OCI-M2 (cell line): ENCODE data around the gene ZNF784.

Experiments used
- DNase-seq: peaks from one replicate; lab custom pipeline; 2025; ENCODE audit not compliant: unreplicated experiment; lab: John Stamatoyannopoulos, UW

ZNF784 gene

DNA sequence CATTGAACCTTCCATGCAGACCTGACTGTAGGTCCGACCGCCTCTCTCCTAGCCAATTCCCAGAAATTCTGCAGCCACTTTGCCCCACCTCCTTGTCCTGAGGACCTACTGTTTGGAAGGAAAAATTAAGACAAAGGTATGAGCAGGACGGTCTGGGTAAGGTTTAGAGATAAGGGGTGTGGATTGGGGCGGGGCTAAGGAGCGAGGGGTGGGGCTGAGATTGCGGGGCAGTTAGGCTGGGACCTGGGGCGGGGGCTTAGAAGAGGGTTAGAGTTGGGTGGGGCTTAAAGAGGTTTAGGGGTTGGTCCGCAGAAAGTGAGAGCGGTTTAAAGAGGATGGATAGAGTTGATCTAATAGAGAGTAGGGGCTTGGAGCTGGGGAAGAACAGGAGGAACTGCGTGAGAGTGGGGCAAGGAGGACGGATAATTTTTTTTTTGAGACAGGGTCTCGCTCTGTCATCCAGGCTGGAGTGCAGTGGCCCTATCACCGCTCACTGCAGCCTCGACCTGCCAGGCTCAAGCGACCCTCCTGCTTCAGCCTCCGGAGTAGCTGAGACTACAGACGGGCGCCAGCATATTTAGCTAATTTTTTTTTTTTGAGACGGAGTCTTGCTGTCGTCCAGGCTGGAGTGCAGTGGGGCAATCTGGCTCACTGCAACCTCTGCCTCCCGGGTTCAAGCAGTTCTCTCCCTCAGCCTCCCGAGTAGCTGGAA is 20.6 kb downstream of the ZNF784 start:
- no peak for DNase-seq

DNA sequence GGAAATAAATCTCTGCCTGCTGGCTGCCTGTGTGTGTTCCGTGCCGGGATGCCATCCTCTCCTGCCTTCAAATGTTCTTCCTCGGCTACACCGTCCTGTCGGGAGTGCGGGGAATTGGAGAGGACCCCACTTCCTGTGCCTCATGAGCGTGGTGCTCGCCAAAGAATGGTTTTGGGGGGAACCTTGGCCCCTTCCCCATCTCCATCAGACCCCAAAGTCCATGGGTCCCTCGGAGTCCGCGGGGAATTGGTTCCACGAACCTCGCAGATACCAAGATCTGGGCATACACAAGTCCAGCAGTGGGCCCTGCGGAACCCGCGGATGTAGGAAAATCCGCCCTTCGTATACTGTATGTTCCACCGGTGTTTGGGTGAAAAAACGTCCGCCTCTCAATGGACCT is 21.3 kb downstream of the ZNF784 start:
- no peak for DNase-seq

DNA sequence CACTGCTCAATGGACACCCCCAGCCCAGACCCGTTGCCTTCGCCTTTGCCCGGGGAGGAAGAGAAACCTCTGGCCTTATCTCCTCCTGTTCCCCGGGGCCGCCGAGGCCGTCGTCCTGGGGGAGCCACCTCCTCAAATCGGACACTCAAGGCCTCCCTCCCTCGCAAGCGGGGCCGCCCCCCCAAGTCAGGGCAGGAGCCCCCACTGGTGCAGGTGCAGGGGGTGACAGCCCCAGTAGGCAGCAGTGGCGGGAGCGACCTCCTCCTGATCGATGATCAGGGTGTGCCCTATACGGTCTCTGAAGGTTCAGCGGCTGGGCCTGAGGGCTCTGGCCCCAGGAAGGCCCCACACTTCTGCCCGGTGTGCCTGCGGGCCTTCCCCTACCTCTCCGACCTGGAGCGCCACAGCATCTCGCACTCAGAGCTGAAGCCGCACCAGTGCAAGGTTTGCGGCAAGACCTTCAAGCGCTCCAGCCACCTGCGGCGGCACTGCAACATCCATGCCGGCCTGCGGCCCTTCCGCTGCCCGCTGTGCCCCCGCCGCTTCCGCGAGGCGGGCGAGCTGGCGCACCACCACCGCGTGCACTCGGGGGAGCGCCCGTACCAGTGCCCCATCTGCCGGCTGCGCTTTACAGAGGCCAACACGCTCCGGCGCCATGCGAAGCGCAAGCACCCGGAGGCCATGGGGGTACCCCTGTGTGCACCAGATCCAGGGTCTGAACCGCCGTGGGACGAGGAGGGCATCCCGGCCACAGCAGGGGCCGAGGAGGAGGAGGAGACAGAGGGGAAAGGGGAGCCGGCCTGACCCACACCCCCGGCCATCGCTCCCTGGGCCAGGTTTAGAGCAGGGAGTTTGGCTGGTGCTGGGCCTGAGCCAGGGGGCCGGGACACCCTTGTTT is 22.0 kb downstream of the ZNF784 start:
- no peak for DNase-seq

DNA sequence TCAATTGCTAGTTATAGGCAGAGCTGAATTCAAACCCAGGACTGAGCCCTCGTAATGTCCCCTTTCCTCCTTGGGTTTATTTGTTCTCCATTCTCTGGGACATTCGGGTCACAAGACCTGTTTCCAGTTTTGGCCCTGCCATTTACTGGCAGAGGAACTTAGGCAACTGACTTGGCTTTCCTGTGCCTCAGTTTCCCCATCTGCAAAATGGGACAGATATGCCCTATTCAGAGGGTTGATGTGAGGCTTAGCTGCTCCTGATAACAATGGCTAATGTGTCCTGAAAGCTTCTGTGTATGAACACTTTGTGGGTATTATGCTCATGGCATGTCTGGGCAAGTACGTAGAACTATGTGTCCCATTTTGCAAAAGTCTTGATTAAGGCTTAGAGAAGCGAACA is 23.3 kb downstream of the ZNF784 start:
- no peak for DNase-seq

DNA sequence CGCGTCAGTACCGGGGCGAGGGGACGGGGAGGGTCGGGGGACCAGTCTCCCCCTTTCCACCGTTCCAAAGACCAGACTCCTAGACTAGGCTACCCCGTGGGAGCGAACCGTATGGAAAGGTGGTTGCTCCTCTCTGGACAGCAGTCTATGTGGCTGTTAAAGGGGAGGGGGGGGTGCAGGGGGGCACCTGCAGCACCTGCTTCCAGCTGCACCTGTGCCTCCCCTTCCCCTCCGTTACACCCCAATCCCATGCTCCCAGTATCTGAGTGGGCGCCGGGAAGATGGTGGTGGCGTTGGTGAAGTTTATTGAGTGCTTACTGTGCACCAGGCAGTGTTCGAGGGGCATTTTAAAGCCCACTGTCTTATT is 23.7 kb downstream of the ZNF784 start:
- DNase-seq, result no peak

DNA sequence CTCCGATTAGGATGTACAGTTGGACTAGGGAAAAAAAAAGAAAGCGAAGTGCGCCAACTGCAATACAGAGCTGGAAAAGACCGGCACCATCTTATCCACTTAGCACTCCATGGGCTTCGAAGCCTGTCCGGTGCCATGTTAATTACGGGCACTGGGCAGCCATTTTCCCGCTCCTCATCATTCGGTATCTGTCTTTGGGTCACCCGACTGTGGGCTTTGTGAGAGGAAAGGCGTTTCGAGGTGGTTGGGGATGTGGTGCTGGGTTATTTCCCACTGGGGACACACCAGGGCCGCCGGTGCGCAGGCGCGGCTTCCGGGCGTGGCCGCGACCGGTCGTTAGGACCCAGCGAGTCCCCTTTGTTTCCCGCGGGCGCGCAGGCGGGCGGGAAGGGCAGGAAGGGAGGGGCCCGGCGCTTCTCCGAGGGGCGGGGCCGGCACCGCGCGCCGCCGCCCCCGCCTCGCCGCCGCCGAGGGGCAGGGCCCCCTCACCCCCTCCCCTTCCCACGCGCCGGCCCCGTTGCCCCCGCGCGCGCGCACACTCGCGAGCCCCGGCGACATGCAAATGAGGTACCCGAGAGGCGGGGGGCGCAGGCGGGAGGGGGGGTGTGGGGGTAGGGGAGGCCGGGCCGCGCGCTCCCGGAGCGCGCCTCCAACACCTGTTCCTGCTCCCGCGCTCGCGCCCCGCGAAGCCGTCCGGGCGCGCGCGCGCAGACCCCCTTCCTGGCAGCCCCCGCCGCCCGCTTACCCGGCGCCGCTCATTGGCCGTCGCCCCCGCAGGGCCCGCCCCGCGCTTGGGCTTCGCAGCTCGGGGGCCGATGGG is 24.3 kb downstream of the ZNF784 start, which contains the start of gene ZNF524:
Gene ZNF524 (plus strand): TSS at position 447 of the 820 bp plus-strand sequence. CDS start 1,825 bp downstream, outside the sequence.
- peak; percentile 97 for DNase-seq

DNA sequence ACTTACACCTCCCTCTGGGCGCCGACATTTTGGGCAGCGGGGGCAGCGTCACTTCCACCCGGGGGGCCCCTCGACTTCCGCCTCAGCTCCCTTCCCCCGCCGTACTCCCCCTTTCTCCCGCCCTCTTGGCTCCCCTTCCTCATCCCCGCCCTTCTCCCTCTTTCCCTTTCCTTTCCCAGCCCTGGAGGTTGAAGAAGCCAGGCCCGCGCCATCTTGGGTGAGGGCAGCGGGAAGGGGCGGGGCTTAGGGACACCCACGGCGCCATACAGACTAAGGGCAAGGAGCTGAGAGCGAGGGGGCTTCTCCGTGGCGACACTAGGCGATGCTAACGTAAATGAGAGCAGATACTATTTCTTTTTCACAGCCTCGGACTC is 24.9 kb downstream of the ZNF784 start, which contains the start of gene FIZ1:
Gene FIZ1 (minus strand): TSS at position 50 of the 374 bp plus-strand sequence. CDS start 1,652 bp downstream, outside the sequence.
- peak; percentile 97 for DNase-seq

DNA sequence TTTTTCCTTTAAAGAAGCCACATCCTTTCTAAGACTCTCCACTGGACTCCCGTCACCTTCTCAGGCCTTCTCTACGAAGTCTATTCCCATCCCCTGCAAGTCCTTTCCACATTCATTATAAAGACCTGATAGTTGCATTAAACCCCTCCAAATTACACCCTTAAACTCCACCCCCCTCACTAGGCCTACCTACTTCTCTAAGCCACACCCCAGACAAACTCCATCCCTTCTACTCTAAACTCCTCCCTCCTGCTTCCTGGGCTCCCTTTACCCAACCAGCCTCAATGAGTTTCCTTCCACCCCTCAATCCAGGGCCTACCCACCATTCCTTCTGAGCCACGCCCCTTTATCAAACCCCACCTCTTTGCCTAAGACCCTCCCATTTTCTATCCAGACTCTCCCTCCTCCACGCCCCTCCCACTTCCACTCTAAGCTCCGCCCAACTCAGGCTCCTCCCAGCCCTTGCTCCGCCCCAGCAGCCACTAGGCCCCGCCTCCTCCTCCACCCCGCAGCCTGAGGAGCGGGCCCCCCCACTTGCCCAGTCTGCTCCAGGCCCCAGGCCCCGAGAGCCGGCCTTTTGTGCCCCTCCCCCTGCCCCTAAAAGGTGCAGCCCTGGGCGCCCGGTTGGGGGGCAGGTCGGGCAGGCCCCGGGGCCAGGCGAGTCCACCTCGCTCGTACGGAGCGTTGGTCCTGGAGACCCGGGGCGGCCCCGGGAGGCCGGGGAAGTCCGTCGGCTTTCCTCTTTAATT is 25.5 kb downstream of the ZNF784 start:
- DNase-seq, result peak; percentile 86

DNA sequence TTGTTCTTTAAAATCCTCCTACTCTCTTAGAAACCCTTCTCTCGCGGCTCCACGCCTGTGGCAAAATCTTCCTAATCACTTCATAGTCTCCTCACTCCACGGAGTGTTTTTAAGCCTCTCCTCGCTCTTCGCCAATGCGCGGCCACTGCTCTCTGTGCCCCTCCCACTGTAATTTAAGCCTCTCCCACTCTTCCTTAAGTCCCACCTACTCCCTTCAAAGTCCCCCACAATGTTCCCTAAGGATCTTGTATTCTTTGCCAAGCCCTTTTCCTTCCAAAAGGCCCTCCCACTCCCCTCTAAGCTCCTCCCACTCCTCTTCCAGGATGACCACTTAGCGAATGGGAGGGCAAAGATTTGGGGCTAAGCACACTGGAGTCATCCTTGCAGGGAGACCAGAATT is 26.3 kb downstream of the ZNF784 start:
- DNase-seq, result no peak

DNA sequence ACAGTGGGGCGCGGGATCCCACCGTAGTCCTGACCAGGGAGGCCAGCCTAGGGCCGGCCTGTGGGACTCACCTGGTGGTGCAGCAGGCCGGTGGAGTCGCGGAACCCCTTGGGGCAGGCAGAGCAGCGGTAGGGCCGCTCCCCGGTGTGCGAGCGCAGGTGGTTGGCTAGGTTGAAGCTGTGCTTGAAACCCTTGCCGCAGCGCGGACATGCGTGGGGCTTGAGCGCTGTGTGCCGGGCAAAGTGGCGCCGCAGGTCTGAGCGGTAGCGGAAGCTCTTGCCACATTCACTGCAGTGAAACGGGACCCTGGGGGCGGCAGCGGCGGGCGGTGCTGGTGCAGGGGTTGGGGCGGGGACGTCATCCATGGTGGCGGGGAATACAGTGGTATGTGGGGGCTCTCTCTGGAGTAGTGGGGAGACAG is 26.9 kb downstream of the ZNF784 start:
- no peak for DNase-seq

DNA sequence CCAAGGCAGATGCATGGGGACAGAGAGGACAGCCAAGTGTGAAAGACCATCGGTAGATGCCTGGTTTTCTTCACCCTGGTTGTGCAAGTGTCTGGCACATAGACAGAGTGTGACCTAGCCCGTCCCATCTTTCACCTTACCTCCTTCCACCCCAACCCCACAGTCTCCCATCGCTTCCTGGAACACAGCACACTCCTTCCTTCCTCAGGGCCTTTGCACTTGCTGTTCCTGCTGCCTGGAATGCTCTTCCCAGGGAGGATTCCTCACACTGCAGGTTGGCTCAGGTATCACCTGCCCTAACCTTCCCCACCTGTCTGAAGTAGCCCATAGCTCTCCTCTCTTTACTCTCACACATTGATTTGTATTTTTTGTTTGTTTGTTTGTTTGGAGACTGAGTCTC is 28.1 kb downstream of the ZNF784 start:
- no peak for DNase-seq

DNA sequence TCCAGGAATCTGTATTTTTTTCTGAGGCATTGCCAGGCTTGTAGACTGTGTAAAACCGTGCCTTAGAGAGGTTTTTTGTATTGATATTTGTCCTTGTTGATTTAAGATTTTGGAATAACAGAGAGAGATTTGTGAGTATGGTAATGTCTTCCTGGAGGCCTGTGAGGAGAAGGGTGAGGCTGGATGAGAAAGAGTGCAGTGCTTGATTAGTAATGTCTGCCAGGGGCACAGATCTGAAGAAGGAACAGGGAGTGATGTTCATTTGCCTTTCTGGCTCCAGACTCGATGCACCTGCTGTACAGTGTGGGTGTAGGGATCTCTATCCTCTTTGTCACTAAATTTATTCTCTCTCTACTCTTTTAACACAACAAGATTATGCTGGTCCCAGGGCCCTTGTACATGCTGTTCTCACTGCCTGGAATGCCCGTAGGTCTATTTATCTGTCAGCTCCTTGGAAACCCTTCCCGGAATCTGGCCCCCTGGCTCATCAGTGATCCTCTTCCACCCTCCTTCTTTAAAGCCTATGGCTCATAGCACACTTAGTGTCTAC is 29.3 kb downstream of the ZNF784 start:
- DNase-seq, result no peak

DNA sequence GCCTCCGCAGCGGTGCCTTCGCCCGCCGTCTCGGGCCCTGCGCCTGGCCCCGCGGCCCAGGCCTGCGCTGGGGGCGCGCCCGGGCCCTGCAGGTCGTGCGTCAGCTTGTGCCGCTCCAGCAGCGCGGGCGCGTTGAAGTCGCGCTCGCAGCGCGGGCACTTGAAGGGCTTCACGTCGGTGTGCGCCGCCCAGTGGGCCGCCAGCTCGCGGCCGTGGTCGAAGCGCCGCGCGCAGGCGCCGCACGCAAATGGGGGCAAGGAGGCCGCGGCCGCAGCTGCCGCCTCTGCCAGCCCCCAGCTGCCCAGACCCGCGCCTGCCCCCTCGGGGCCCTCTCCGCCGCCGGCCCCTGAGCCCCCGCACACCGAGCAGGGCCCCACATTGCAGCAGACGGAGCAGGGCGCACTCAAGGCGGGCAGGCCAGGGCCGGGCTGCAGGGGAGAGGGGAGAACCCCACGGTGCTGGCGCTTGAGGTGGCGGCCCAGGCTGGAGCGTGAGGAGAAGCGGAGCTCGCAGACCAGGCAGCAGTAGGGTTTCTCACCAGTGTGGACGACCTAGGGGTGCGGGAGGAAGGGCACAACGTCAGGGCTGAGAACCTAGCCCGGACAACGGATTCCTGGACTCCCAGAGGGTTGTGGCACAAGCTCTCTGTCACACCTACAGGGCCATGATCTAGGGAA is 31.1 kb downstream of the ZNF784 start:
- no peak for DNase-seq

DNA sequence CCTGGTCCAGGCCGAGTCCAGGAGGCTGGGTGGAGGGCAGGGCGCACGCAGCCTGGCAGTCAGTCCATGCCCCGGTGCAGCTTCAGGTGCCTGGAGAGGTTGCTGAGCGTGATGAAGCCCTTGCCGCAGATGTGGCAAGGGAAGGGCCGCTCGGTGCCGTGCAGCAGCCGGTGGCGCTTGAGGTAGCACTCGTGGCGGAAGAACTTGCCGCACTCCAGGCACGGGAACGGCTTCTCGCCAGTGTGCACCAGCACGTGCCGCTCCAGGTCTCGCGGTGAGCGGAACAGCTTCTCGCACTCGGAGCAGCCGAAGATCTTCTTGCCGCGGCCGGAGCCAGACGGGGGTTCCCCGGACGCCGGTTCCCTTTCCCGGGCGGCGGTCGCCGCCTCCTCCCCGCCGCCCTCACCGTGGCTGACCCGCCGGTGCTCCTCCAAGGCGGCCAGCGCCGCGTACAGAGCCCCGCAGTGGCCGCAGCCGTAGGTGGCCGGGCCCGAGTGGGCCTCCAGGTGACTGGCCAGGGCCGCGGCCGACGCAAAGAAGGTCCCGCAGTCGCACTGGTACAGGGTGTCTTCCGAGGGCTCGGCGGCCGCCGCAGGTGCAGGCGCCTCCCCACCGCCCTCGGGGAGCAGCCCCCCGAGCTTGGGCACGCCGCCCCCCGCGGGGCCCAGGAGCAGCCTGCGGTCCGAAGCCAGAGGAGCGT is 31.8 kb downstream of the ZNF784 start:
- DNase-seq, result no peak

DNA sequence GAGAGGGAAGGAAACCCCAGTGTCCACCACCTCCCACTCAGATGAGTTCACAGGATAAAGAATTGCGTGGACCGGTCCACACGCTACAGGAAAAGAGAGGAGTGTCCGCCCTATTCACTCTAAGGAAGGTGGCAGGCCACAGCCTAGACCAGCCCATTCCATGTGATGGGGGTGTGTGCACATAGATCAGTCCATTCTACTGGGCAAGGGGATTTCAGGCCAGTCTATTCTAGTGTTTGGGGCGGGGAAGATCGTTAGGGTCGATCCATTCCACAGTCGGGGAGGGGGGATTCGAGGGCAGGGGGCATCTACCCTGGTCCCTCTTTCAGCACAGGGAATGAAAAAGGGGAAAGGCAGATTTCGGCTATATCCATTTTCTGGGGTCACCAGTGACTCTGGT is 32.8 kb downstream of the ZNF784 start:
- no peak for DNase-seq

DNA sequence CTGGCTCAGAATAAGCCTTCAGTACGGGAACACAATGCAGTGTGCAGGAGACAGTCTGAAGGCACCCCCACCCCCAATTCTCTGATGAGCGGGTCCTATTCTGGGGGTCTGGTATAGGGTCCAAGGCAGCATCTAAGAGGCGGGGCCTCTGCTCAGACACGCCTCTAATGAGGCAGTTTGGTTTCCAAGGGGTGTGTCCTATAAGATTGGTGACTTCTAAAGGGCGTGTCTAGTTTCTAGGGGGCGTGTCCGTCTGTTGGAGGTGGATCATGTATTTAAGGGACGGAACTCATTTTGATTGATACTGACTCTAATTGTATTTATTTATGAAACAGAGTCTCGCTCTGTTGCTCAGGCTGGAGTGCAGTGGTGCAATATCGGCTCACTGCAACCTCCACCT is 33.7 kb downstream of the ZNF784 start:
- DNase-seq, result no peak

DNA sequence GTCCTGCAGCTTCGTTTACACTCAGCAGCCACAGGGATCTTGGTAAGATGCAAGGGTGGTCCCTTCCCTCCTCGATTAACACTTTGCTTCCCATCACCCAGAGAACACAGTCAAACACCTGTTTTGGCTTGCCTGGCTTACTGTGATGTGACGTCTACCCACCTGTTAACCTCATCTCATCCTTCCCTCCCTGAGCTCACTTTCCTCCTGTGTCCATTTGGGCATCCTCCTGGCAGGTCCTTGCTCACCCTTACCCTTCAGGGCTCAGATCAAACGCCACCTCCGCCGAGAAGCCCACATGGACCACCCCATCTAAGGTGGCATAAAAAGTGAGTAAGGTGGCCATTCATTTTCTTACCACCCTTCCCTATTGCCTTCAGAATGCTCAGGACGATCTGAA is 34.3 kb downstream of the ZNF784 start:
- DNase-seq, result no peak

DNA sequence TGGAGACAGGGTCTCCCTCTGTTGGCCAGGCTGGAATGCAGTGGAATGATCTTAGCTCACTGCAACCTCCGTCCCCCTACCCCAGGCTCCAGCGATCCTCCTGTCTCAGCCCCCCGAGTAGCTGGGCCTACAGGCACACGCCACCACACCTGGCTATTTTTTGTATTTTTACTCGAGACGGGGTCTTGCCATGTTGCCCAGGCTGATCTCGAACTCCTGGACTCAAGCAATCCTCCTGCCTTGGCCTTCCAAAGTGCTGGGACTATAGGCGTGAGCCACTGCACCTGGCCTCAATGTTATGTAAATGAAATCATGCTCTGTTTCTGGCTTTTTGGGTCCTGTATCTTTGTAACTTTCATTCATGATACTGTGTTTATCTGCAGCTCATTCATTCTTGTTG is 35.6 kb downstream of the ZNF784 start:
- DNase-seq, result no peak

DNA sequence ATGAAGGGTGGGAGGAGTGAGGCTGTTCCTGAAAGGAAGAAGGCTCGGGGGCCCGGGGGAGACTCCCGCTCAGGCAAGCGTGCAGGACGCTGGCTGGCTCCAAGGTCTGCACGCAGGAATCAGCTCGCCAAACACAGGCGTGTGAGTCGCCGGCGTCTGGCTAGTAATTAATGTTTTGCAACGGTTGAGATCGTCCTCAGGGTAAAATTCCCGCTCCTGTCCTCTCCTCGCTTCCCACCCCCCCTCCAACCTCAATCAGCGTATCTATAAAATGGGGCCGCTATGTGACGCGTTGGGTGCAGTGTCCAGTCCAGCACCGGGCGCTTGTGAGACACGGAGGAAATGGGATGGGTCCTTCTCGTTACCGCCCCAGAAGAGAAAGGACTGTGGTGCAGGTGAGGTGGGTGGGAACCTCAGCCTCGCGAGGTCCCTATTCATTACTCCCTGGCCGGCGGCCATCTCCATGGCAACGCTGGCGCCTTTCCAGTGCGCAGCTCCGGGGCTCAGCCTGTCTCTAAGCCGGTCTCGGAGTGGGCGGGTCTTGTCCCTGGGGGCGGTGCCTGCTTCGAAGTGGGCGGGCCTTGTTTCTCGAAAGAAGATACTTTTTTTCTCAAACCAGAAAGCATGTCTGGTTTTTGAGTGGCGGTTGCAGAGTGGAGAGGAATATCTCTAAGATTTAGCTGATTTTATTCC is 37.2 kb downstream of the ZNF784 start:
- DNase-seq, result peak; percentile 38
